GM18502 (cell line): ENCODE measurements around the gene MBTPS1.

Experiments
- ATAC-seq: cut with Tn5 transposase; IDR thresholded peaks from one replicate; pipeline ENCODE4 v1.9.1; 2021; ENCODE audit warnings: mild to moderate bottlenecking; ENCODE audit not compliant: unreplicated experiment, poor library complexity

The MBTPS1 gene

GRCh38 chr16:84056933-84057332 is 59.8 kb downstream of the MBTPS1 start:
- ATAC-seq: no peak

GRCh38 chr16:84055801-84056634 is 60.7 kb downstream of the MBTPS1 start:
- no peak for ATAC-seq

- no peak for ATAC-seq
Observed at GRCh38 chr16:84055366-84055765, 61.4 kb downstream of the MBTPS1 start.

GRCh38 chr16:84054916-84055315 is 61.8 kb downstream of the MBTPS1 start:
- ATAC-seq: no peak

- no peak for ATAC-seq
Observed at GRCh38 chr16:84054271-84054670, 62.5 kb downstream of the MBTPS1 start.

- ATAC-seq: no peak
Observed at GRCh38 chr16:84053237-84053636, 63.5 kb downstream of the MBTPS1 start.

- ATAC-seq: no peak
Observed at GRCh38 chr16:84052071-84052622, 64.6 kb downstream of the MBTPS1 start.

GRCh38 chr16:84050316-84050715 is 66.4 kb downstream of the MBTPS1 start:
- no peak for ATAC-seq

- ATAC-seq: no peak
Observed at GRCh38 chr16:84049403-84050060, 67.2 kb downstream of the MBTPS1 start.

GRCh38 chr16:84048871-84049270 is 67.9 kb downstream of the MBTPS1 start:
- ATAC-seq: no peak

- no peak for ATAC-seq
Observed at GRCh38 chr16:84048270-84048669, 68.5 kb downstream of the MBTPS1 start.

- ATAC-seq: no peak
Observed at GRCh38 chr16:84047626-84048025, 69.1 kb downstream of the MBTPS1 start.

- ATAC-seq: no peak
Observed at GRCh38 chr16:84047206-84047605, 69.5 kb downstream of the MBTPS1 start.

- no peak for ATAC-seq
Observed at GRCh38 chr16:84045818-84046470, 70.8 kb downstream of the MBTPS1 start.

GRCh38 chr16:84045001-84045817 is 71.5 kb downstream of the MBTPS1 start:
- no peak for ATAC-seq

GRCh38 chr16:84044118-84044488 is 72.6 kb downstream of the MBTPS1 start:
- ATAC-seq: no peak

- ATAC-seq: no peak
Observed at GRCh38 chr16:84043486-84044117, 73.1 kb downstream of the MBTPS1 start.

- no peak for ATAC-seq
Observed at GRCh38 chr16:84042879-84043485, 73.8 kb downstream of the MBTPS1 start.

GRCh38 chr16:84042308-84042878 is 74.3 kb downstream of the MBTPS1 start, which contains the start of gene SLC38A8:
Gene SLC38A8, minus strand, starts transcription at chr16:84042795. Its CDS starts 638 bp downstream, at chr16:84042157.
- ATAC-seq: no peak
